Stimulated activated CD4-positive, alpha-beta T cell treated with anti-CD3 and anti-CD28 coated beads, Interleukin-1b, Interleukin-23, amount 100 ng/mL, for 1 hour (primary cell): Measurements from ENCODE around the gene FABP2.
"Not testable (repeated sequence)": the region's sequence is repeated elsewhere in the genome, so short reads cannot be mapped to it uniquely, and the experiment has no call there.

Experiments used
- DNase-seq, 2 donors: peaks; one replicate each; pipeline ENCODE4 v3.0.0-alpha.2; 2020; ENCODE audit warnings: low read depth in 2 of 2

Gene FABP2

GRCh38 chr4:119310826-119311225 is 11.1 kb downstream of the FABP2 start:
- DNase-seq, result no peak

- no peak for DNase-seq
Observed at GRCh38 chr4:119307606-119308005, 14.3 kb downstream of the FABP2 start.

- DNase-seq, result no peak
Observed at GRCh38 chr4:119304431-119304830, 17.5 kb downstream of the FABP2 start.

DNA sequence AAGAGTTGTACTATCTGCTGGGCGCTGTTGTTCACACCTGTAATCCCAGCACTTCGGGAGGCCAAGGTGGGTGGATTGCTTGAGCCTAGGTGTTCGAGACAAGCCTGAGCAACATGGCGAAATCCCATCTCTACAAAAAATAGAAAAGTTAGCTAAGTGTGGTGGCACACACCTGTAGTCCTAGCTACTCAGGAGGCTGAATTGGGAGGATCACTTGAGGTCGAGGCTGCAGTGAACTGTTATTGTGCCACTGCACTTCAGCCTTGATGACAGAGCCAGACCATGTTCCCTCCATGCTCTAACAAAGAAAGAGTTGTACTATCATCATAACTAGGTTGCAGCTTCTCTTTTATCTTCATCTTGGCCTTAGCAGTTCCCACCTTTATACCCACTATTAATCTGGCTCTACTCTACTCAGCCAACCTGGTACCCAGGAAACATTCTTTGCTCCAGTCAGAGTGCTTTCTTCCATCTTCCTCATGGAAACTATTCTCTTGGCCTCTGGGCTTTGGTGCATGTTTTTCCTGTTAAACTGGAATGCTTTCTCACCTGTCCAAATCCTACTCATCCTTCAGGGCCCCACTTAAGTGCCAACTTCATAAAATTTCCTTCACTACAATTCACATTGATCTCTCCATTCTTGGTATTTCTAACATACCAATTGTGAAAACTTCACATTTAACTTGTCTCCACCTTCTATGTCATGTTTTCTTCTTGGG is 18.2 kb downstream of the FABP2 start:
- no peak for DNase-seq

DNA sequence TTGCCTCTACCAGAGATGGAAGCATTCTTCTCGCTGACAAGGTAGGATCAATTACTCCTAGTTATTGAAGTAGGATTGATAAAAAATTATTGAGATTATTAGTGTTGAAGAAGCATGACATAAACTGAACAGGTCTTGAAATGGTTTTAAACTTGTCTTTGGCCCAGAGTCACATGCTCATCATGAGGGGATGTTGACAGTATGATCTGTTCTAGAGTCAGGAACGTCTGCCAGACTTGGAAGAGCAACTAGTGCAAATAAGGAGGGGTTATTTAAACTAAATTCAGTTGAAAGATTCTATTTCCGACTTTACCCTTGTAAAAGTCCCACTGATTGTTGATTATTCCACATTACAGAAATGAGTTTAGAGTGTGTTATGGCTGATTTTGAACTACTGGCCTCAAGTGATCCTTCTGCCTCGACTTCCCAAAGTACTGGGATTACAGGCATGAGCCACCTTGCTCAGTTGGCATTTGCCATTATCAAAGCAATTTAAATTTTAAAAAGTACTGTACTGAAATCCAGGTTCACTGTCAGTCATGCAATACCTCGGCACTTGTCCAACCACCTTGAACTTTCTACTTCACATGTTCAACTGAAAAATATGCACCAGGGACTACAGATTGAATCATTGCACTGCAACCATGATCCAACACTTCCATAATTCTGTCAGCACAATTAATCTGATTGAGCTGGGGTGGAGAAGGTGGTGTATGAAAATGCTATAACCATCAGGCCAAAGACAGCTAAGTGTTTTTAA is 19.7 kb downstream of the FABP2 start:
- no peak for DNase-seq

DNA sequence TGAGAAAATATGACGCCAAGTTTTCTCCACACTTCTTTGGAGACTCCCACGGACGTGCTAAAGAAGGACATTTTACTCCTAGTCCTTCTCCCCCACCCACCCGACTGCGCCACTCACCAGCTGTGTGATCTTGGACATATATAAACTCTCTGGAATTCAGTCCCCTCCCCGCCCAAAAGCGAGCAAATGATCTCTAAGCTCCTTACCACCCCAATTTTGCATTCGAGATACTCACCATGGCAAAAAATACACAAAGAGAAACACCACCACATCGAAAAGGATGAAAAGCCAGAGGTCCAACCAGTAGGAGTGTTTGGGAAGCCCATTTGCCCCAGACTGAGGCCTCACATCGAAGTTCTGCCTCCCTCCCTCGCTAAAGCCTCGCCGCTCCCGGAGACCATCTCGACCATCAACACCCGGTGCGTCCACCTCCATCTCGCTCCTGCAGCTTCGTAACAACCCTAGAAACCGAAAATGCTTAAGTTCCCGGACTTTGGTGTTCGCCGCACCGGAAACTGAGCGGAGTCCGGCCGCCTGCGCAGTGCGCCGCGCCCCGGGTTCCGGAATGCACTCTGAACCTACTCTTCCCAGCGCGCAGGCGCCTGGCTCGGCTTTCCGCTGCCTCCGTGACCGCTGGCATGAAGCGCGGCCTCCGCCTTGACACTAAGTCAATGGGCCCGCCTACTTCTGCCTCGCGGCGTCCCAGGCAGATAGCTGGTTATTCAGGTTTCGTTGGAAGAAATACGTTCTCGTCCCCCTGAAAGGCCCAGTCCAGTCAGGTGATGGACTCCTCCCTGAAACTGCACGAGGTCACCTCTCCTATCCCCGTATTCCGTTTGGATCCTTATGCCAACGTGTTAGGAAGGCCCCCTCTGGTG is 21.6 kb downstream of the FABP2 start:
- peak; percentile 68 to 76 for DNase-seq

DNA sequence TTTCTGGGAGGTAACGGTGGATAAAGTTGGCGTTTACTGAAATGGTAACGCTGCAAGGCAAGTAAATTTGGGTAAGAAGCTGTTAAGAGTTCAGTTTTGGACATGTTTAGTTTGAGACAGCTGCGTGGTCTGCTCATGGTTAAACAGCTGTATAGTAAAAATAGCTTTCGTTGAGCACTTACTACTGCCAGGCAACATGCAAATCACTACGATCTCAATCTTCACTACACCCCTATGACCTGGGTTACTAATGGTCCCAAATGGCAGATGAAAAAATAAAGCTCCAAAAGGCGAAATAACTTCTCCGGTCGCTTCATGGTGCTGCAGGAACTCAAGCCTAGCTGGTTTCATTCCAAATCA is 22.2 kb downstream of the FABP2 start:
- no peak for DNase-seq

DNA sequence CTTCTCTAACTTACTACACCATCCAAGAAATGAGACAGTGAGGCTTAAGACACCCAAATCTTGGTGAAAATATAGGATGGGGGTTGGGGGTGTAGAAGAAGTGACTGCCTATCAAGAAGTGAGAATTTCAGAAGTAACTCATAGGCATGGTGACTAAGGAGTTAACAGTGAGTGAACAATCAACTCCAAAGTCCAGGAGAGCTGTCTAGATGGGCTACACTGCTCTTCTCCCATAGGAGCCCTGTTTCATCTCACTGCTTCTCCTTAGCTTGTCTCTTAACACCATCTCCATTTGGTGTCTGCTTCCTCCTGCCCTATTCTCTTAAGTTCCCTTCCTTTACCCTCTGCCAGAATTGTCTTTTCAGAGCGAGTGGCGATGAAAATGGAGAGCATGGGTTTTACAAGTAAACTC is 22.7 kb downstream of the FABP2 start:
- DNase-seq, result no peak

- no peak for DNase-seq
Observed at GRCh38 chr4:119297795-119298194, 24.1 kb downstream of the FABP2 start.

DNA sequence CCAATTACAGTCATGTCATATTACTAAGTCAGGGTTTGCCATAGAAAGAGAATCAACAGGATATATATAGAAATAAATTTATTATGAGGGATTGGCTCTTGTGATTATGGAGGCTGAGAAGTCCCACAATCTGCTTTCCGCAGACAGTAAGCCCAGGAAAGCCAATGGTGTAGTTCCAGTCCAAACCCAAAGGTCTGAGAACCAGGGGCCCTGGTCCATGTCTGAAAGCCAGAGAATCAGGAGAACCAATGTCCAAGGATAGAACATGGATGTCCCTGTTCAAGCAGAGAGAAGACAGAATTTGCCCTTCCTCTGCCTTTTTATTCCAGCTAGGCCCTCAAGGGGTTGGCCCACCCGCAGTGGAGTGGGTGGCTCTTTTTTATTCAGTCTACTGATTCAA is 25.6 kb downstream of the FABP2 start:
- no peak for DNase-seq

- no peak for DNase-seq
Observed at GRCh38 chr4:119290598-119290997, 31.3 kb downstream of the FABP2 start.

DNA sequence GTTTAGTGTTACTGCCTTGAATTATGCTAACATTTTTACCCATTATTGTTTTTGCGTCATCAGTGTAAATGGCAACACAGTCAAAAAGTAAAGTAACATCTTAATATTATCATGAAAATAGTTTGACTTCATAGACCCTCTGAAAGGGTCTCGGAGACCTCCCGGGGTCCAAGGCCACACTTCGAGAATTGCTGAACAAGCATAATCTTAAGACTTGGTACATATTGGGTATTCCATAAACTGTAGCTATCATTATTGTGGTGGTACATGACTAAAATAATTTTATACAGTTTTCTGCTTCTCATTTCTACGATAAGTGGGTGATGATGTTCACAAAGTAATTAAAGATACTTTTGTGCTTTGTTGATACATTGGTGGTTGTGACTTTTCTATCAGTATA is 32.6 kb downstream of the FABP2 start:
- DNase-seq, result no peak

GRCh38 chr4:119286377-119287002 is 35.4 kb downstream of the FABP2 start:
- no peak for DNase-seq

- DNase-seq, result no peak
Observed at GRCh38 chr4:119284876-119285780, 36.8 kb downstream of the FABP2 start.

GRCh38 chr4:119281393-119281792 is 40.5 kb downstream of the FABP2 start:
- no peak for DNase-seq

GRCh38 chr4:119279945-119280344 is 42.0 kb downstream of the FABP2 start:
- DNase-seq, result not testable (repeated sequence)

- not testable (repeated sequence) for DNase-seq
Observed at GRCh38 chr4:119279541-119279940, 42.4 kb downstream of the FABP2 start.

- DNase-seq, result no peak
Observed at GRCh38 chr4:119271361-119272085, 50.4 kb downstream of the FABP2 start.

GRCh38 chr4:119268466-119268865 is 53.5 kb downstream of the FABP2 start:
- no peak for DNase-seq
